GM12878 (cell line): ENCODE measurements around the gene ZMYND12. TPM values are rescaled to one million over a fixed set of nuclear protein-coding genes. Genes with fewer than 3 reads are reported as not detected.

Source experiments
- ATAC-seq: fragments of 200-7000 bp; cut with Tn5 transposase; 3 replicates; pipeline ENCODE4 v1.9.1; 2020; ENCODE audit warnings: mild to moderate bottlenecking, moderate library complexity
- BruUV-seq: library from RNA; stranded (reverse); fragments of 400-500 nt; replicated peaks from 2 replicates; lab custom pipeline; 2021; lab: Mats Ljungman, UMichigan
- CTCF ChIA-PET: fragments of 300-600 bp; sonication (Branson Sonifier 250); formaldehyde crosslinking; extraction: SDS; loops from one replicate; lab custom pipeline; 2021; ENCODE audit warnings: inconsistent platforms; lab: Yijun Ruan, JAX
- POLR2A ChIA-PET: fragments of 350-600 bp; formaldehyde crosslinking; extraction: SDS; loops from one replicate; lab custom pipeline; 2021; ENCODE audit warnings: inconsistent platforms; lab: Charles Lee
- RAD21 ChIA-PET: fragments of 300-600 bp; sonication (Branson Sonifier 250); formaldehyde crosslinking; loops from one replicate; lab custom pipeline; 2023; ENCODE audit warnings: antibody characterized with exemption; ENCODE audit not compliant: unreplicated experiment; lab: Charles Lee
- SMC1A ChIA-PET: fragments of 300-600 bp; sonication (Branson Sonifier 250); formaldehyde crosslinking; loops from one replicate; lab custom pipeline; 2023; ENCODE audit not compliant: unreplicated experiment, uncharacterized antibody; lab: Charles Lee
- DNase-seq: peaks from one replicate; pipeline ENCODE4 v3.0.0-alpha.2; 2011; ENCODE audit warnings: low read depth, low spot score
- FAIRE-seq: peaks from 3 replicates; lab custom pipeline; 2011; peaks lifted over from hg19 to GRCh38; lab: Jason Lieb, UNC
- H2AFZ ChIP-seq: 2 replicates; pipeline ENCODE4 v1.6.0; 2011; ENCODE audit warnings: low read depth, low read length, control low read depth; ENCODE audit not compliant: control insufficient read depth
- H3K27ac ChIP-seq: 2 replicates; pipeline ENCODE4 v1.5.1; 2011; ENCODE audit warnings: control low read depth; ENCODE audit not compliant: control insufficient read depth, insufficient read depth
- H3K27me3 ChIP-seq, 2 experiments: replicated peaks in 1 of 2; 2 replicates each; pipeline versions ENCODE4 v1.6.0 to v1.6.1; 2011; ENCODE audit warnings: low read length in 1 of 2; ENCODE audit not compliant: control insufficient read depth in 2 of 2, insufficient read depth in 2 of 2
- H3K36me3 ChIP-seq, 2 experiments: 2 replicates each; pipeline ENCODE4 v1.5.1; 2011; ENCODE audit warnings: low read length in 1 of 2; ENCODE audit not compliant: control insufficient read depth in 2 of 2, insufficient read depth in 2 of 2
- H3K4me1 ChIP-seq: 2 replicates; pipeline ENCODE4 v1.6.1; 2011; ENCODE audit warnings: mild to moderate bottlenecking, low read length, moderate library complexity, mixed read lengths; ENCODE audit not compliant: control insufficient read depth, insufficient read depth
- H3K4me2 ChIP-seq: 2 replicates; pipeline ENCODE4 v1.6.0; 2011; ENCODE audit warnings: control low read depth; ENCODE audit not compliant: control insufficient read depth, insufficient read depth
- H3K4me3 ChIP-seq: fragments of 200-600 bp; sonication (generic); 2 replicates; pipeline ENCODE4 v1.5.1; 2016
- H3K79me2 ChIP-seq: 2 replicates; pipeline ENCODE4 v1.6.0; 2011; ENCODE audit warnings: low read length; ENCODE audit not compliant: control insufficient read depth, insufficient read depth
- H3K9ac ChIP-seq: 2 replicates; pipeline ENCODE4 v1.8.0; 2011; ENCODE audit warnings: low read length, control low read depth, mixed read lengths; ENCODE audit not compliant: control insufficient read depth, insufficient read depth
- H3K9me3 ChIP-seq: replicated peaks from 3 replicates; pipeline ENCODE4 v1.5.1; 2011; ENCODE audit warnings: mild to moderate bottlenecking, low read length; ENCODE audit not compliant: control insufficient read depth, insufficient read depth
- H4K20me1 ChIP-seq: 2 replicates; pipeline ENCODE4 v1.6.0; 2011; ENCODE audit not compliant: control insufficient read depth, insufficient read depth
- ATF7 ChIP-seq: fragments of 450-650 bp; IDR thresholded peaks from 2 replicates; pipeline ENCODE4 v1.6.1; 2016; ENCODE audit warnings: low read depth, mild to moderate bottlenecking
- CHD1 ChIP-seq: IDR thresholded peaks from 2 replicates; pipeline ENCODE4 v1.6.1; 2012; ENCODE audit warnings: low read depth, low read length, improper control_type of control experiment
- DPF2 ChIP-seq: fragments of 450-650 bp; IDR thresholded peaks from 2 replicates; pipeline ENCODE4 v1.6.1; 2017; ENCODE audit warnings: mild to moderate bottlenecking
- FOXM1 ChIP-seq: IDR thresholded peaks from 2 replicates; pipeline ENCODE4 v1.6.1; 2012; ENCODE audit warnings: low read depth, mild to moderate bottlenecking, inconsistent platforms, low read length, moderate library complexity
- HDGF ChIP-seq: fragments of 450-650 bp; IDR thresholded peaks from 2 replicates; pipeline ENCODE4 v1.6.1; 2016; ENCODE audit warnings: antibody characterized with exemption
- MTA2 ChIP-seq: fragments of 450-650 bp; IDR thresholded peaks from 2 replicates; pipeline ENCODE4 v1.6.1; 2016; ENCODE audit warnings: low read depth, mild to moderate bottlenecking, moderate library complexity
- POLR2A ChIP-seq: IDR thresholded peaks from 2 replicates; pipeline ENCODE4 v1.6.1; 2011; ENCODE audit warnings: low read depth, mild to moderate bottlenecking, low read length
- SMARCA5 ChIP-seq: fragments of 450-650 bp; IDR thresholded peaks from 2 replicates; pipeline ENCODE4 v1.6.1; 2017; ENCODE audit warnings: mild to moderate bottlenecking
- ZBTB11 ChIP-seq: fragments of 450-650 bp; formaldehyde crosslinking; IDR thresholded peaks from 2 replicates; pipeline ENCODE4 v1.5.0; 2022; ENCODE audit warnings: mild to moderate bottlenecking, missing genetic modification characterization
- ZNF217 ChIP-seq: fragments of 450-650 bp; IDR thresholded peaks from 2 replicates; pipeline ENCODE4 v1.6.1; 2017; ENCODE audit warnings: antibody characterized with exemption, mild to moderate bottlenecking
- WGBS: methylation state at CpG from one replicate; pipeline ENCODE4 v1.1.6; 2016; ENCODE audit warnings: low lambda C conversion rate; ENCODE audit not compliant: insufficient replicate concordance, insufficient coverage; ENCODE audit errors: missing lambda C conversion rate; 5-methylcytosine and 5-hydroxymethylcytosine counted together
- in situ Hi-C: fragments of 300-500 bp; cut with MboI; formaldehyde crosslinking; loops from 9 replicates; pipeline ENCODE4 v1.14.3; 2018; ENCODE audit warnings: mixed read lengths
- intact Hi-C: fragments of 100-400 bp; cut with micrococcal nuclease; formaldehyde crosslinking; loops from one replicate; pipeline ENCODE4 v1.14.2; 2022; ENCODE audit not compliant: unreplicated experiment
- polyA plus RNA-seq, 11 experiments: library from polyadenylated mRNA; depleted of rRNA in 4 of 11; unstranded in 6 of 11; stranded (reverse) in 5 of 11; fragments of >200 nt; fragmentation: Nextera tagmentation in 4 of 11; fragmentation: Illumina TruSeq in 1 of 11; extraction: Ambion mirVana in 4 of 11; extraction: Trizol in 1 of 11; gene quantifications; 1 replicate in 1 of 11; 2 replicates in 10 of 11; pipeline versions ENCODE4 v1.2.1 to v1.2.3, GENCODE V29; 2011 to 2016; ENCODE audit warnings: inconsistent platforms in 2 of 11, missing spikeins in 2 of 11, low read depth in 1 of 11
- total RNA-seq, 4 experiments: library from RNA; depleted of rRNA in 3 of 4; stranded (reverse); fragments of >200 nt in 3 of 4; fragmentation: Illumina TruSeq in 1 of 4; extraction: Trizol in 1 of 4; gene quantifications; 2 replicates each; pipeline versions ENCODE4 v1.2.1 to v1.2.3, GENCODE V29; 2013 to 2021
- TF ChIP-seq, protein P1 (sequence below), 3 experiments: IDR thresholded peaks in 2 of 3; conservative IDR thresholded peaks in 1 of 3; 2 replicates each; pipeline ENCODE4 v1.5.1; 2011; ENCODE audit warnings: low read depth in 3 of 3, low read length in 3 of 3, mild to moderate bottlenecking in 3 of 3, control low read depth in 2 of 3, moderate library complexity in 2 of 3, inconsistent platforms in 1 of 3, mixed read lengths in 1 of 3; ENCODE audit not compliant: control insufficient read depth in 2 of 3, insufficient read depth in 1 of 3; ENCODE audit errors: extremely low read depth in 1 of 3

The ZMYND12 gene
- total and polyA plus RNA-seq, 10 of the 15 experiments (the other 5 are each of a cell fraction or from before 2014, with no cell fraction given) = 0.26 to 1.4 (median 0.67) TPM

DNA sequence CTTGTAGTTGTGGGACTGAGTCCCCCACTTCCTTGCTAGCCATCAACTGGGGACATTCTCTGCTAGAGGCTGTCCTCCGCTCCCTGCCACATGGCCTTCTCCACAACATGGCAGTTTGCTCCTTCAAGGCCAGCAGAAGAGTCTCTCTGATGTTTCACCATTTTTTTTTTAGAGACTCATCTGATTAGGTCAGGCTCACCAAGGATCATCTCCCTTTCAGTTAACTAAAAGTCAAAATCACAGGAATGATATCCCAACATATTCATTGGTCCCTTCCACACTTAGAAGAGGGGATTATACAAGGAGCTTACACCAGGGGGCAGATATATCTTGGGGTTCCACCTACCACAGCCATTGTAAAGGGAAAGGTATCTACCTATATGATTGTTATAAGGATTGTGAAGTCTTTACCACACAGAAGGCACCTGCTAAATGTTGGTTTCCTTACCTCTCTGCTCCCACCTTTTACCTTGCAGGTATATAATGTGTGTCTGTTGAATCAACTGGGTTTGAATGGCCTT is 51.9 kb downstream of the ZMYND12 start:
- no peaks in the 10 kb centered on the region; a peak in 1 of 4 replicates for H3K27me3 ChIP-seq
- H2AFZ ChIP-seq = no peak overlapping the region
- no peak overlapping the region for H3K9ac ChIP-seq
- no peaks in the 10 kb centered on the region for H3K79me2 ChIP-seq
- no peaks in the 10 kb centered on the region for H3K4me1 ChIP-seq
- H4K20me1 ChIP-seq = no peaks in the 10 kb centered on the region
- 80% methylated on average over 1 of the region's 1 CpG for WGBS
- no peaks in the 10 kb centered on the region for H3K9me3 ChIP-seq
- intact Hi-C loops (no loop called here), in situ Hi-C loops (no loop called here)
- H3K27ac ChIP-seq = no peak overlapping the region
- FAIRE-seq (no peak), DNase-seq (no peak), ATAC-seq (no peak)
- no peaks in the 10 kb centered on the region for H3K36me3 ChIP-seq
- H3K4me3 ChIP-seq = no peak overlapping the region
- SMC1A ChIA-PET = no interaction called here
- no TSS peak for BruUV-seq
- CTCF ChIA-PET = no interaction called here
- POLR2A ChIA-PET = no interaction called here
- RAD21 ChIA-PET = no interaction called here
- TF ChIP-seq ZNF217 (no peak), ATF7 (no peak)
- TF ChIP-seq, protein P1, sequence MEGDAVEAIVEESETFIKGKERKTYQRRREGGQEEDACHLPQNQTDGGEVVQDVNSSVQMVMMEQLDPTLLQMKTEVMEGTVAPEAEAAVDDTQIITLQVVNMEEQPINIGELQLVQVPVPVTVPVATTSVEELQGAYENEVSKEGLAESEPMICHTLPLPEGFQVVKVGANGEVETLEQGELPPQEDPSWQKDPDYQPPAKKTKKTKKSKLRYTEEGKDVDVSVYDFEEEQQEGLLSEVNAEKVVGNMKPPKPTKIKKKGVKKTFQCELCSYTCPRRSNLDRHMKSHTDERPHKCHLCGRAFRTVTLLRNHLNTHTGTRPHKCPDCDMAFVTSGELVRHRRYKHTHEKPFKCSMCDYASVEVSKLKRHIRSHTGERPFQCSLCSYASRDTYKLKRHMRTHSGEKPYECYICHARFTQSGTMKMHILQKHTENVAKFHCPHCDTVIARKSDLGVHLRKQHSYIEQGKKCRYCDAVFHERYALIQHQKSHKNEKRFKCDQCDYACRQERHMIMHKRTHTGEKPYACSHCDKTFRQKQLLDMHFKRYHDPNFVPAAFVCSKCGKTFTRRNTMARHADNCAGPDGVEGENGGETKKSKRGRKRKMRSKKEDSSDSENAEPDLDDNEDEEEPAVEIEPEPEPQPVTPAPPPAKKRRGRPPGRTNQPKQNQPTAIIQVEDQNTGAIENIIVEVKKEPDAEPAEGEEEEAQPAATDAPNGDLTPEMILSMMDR (IDR thresholded peaks at IDR 0.05 in 2 of 3, conservative IDR thresholded peaks at IDR 0.05 in 1 of 3; ENCODE audit: control insufficient read depth in 2 of 3, extremely low read depth in 1 of 3, insufficient read depth in 1 of 3, low read depth in 3 of 3, low read length in 3 of 3) = peak in 2 of 3 experiments; percentile 1 to 18; a peak in 1 of 6 replicates
- no peak overlapping the region for H3K4me2 ChIP-seq

- POLR2A ChIA-PET = no interaction called here
- BruUV-seq = no TSS peak
- FAIRE-seq = no peak
- TF ChIP-seq ZBTB11 (CRISPR knock-in tag) (no peak), HDGF (no peak), DPF2 (no peak), CHD1 (no peak), POLR2A (no peak), SMARCA5 (no peak), MTA2 (no peak), FOXM1 (no peak)
Observed at GRCh38 chr1:42399315-42400100, 56.3 kb downstream of the ZMYND12 start.

More at GRCh38 chr1:42399315-42400100, 56.3 kb downstream of the ZMYND12 start:
- no peaks in the 10 kb centered on the region for H4K20me1 ChIP-seq
- WGBS = 28% methylated on average over 10 of the region's 10 CpGs
- no peak overlapping the region for H3K9ac ChIP-seq
- no peak overlapping the region for H3K4me3 ChIP-seq
- DNase-seq (no peak), ATAC-seq (peak; percentile 39; the same call in 1 of the 3 replicates)
- no peaks in the 10 kb centered on the region for H3K9me3 ChIP-seq
- intact Hi-C loops = no loop called here
- no peaks in the 10 kb centered on the region for H3K4me1 ChIP-seq
- H3K4me2 ChIP-seq = no peak overlapping the region
- no peaks in the 10 kb centered on the region for H3K36me3 ChIP-seq
- RAD21 ChIA-PET = no interaction called here
- H3K79me2 ChIP-seq = no peaks in the 10 kb centered on the region
- SMC1A ChIA-PET = no interaction called here
- in situ Hi-C loops = no loop called here
- CTCF ChIA-PET = no interaction called here
- no peaks in the 10 kb centered on the region for H3K27me3 ChIP-seq
- H2AFZ ChIP-seq = no peak overlapping the region
- H3K27ac ChIP-seq = no peak overlapping the region
